Activated CD8-positive, alpha-beta T cell treated with anti-CD3 and anti-CD28 coated beads for 36 hours (primary cell): ENCODE results near the gene BASP1. TPM values are rescaled to one million over a fixed set of nuclear protein-coding genes. Genes with fewer than 3 reads are reported as not detected.

Source experiments
- ATAC-seq: fragments of 200-7000 bp; cut with Tn5 transposase; one replicate; pipeline ENCODE4 v1.10.0; 2021; ENCODE audit warnings: mild to moderate bottlenecking, moderate library complexity
- CTCF ChIA-PET: fragments of 350-600 bp; sonication (Branson Sonifier 250); formaldehyde crosslinking; loops from one replicate; lab custom pipeline; 2021; ENCODE audit warnings: antibody characterized with exemption; lab: Charles Lee
- POLR2A ChIA-PET: fragments of 350-600 bp; sonication (Branson Sonifier 250); formaldehyde crosslinking; loops from one replicate; lab custom pipeline; 2021; ENCODE audit warnings: antibody characterized with exemption; lab: Charles Lee
- DNase-seq: peaks from one replicate; pipeline ENCODE4 v3.0.0-alpha.2; 2020
- H3K27ac Mint-ChIP-seq: one replicate; pipeline ENCODE4 v1.8.0; 2021; ENCODE audit warnings: mild to moderate bottlenecking, mixed read lengths
- H3K27me3 Mint-ChIP-seq: one replicate; pipeline ENCODE4 v1.8.0; 2021; ENCODE audit warnings: mixed read lengths
- H3K36me3 Mint-ChIP-seq: one replicate; pipeline ENCODE4 v1.8.0; 2021; ENCODE audit warnings: low read depth, mixed read lengths
- H3K4me1 Mint-ChIP-seq: one replicate; pipeline ENCODE4 v1.8.0; 2021; ENCODE audit warnings: low read depth, mixed read lengths
- H3K4me3 Mint-ChIP-seq: one replicate; pipeline ENCODE4 v1.8.0; 2021; ENCODE audit warnings: mild to moderate bottlenecking, moderate library complexity, mixed read lengths
- H3K9me3 Mint-ChIP-seq: one replicate; pipeline ENCODE4 v1.8.0; 2021; ENCODE audit warnings: mixed read lengths
- intact Hi-C: fragments of 100-400 bp; cut with micrococcal nuclease; formaldehyde crosslinking; loops from one replicate; pipeline ENCODE4 v1.10.0; 2022
- total RNA-seq, 2 experiments: library from RNA; stranded (reverse); gene quantifications; one replicate each; pipeline ENCODE4 v1.2.3, GENCODE V29; 2021
- TF ChIP-seq, protein P1 (sequence below): fragments of 200-600 bp; IDR thresholded peaks from one replicate; pipeline ENCODE4 v1.8.0; 2022; ENCODE audit warnings: antibody characterized with exemption, mild to moderate bottlenecking

The BASP1 gene
- total RNA-seq, 2 experiments from 2014 or later: 0.18 to 0.47 TPM

GRCh38 chr5:17269201-17269600 lies 51.8 kb downstream of the BASP1 start:
- TF ChIP-seq, protein P1, sequence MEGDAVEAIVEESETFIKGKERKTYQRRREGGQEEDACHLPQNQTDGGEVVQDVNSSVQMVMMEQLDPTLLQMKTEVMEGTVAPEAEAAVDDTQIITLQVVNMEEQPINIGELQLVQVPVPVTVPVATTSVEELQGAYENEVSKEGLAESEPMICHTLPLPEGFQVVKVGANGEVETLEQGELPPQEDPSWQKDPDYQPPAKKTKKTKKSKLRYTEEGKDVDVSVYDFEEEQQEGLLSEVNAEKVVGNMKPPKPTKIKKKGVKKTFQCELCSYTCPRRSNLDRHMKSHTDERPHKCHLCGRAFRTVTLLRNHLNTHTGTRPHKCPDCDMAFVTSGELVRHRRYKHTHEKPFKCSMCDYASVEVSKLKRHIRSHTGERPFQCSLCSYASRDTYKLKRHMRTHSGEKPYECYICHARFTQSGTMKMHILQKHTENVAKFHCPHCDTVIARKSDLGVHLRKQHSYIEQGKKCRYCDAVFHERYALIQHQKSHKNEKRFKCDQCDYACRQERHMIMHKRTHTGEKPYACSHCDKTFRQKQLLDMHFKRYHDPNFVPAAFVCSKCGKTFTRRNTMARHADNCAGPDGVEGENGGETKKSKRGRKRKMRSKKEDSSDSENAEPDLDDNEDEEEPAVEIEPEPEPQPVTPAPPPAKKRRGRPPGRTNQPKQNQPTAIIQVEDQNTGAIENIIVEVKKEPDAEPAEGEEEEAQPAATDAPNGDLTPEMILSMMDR: no peak
- H3K9me3 Mint-ChIP-seq: no peaks in the 10 kb centered on the region
- peaks cover 1% of the 10 kb centered on the region for H3K27me3 Mint-ChIP-seq
- DNase-seq: no peak
- H3K4me1 Mint-ChIP-seq: no peaks in the 10 kb centered on the region
- intact Hi-C loops: no loop called here
- POLR2A ChIA-PET: no interaction called here
- CTCF ChIA-PET: no interaction called here
- ATAC-seq: no peak
- H3K27ac Mint-ChIP-seq: no peak overlapping the region
- H3K36me3 Mint-ChIP-seq: no peaks in the 10 kb centered on the region
- no peak overlapping the region for H3K4me3 Mint-ChIP-seq

DNA sequence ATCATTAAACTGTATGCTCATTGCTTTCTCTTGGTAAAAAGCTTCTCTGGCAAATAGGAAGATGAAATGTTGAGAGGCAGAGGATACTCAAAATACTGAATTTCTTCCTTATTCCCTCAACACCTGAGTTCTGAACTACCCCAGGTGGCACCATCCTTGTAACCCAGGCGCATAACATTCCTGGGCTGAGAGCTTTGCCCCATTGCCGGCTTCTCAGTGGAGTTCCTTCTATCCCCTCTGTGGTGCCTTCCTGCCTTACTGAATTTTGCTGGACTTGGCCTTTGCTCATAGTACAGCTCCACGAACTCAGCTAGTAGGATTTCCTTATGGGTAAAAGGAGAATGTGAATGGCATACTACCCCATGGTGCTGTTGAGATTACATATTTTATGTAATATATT lies 54.7 kb downstream of the BASP1 start:
- DNase-seq (no peak), ATAC-seq (no peak)
- H3K4me3 Mint-ChIP-seq: no peak overlapping the region
- H3K27ac Mint-ChIP-seq: no peak overlapping the region
- TF ChIP-seq, protein P1: no peak
- peaks cover 1% of the 10 kb centered on the region for H3K27me3 Mint-ChIP-seq
- no peaks in the 10 kb centered on the region for H3K4me1 Mint-ChIP-seq
- H3K9me3 Mint-ChIP-seq: no peaks in the 10 kb centered on the region
- intact Hi-C loops: no loop called here
- H3K36me3 Mint-ChIP-seq: no peaks in the 10 kb centered on the region
- ChIA-PET POLR2A (no interaction called here), CTCF (no interaction called here)

DNA sequence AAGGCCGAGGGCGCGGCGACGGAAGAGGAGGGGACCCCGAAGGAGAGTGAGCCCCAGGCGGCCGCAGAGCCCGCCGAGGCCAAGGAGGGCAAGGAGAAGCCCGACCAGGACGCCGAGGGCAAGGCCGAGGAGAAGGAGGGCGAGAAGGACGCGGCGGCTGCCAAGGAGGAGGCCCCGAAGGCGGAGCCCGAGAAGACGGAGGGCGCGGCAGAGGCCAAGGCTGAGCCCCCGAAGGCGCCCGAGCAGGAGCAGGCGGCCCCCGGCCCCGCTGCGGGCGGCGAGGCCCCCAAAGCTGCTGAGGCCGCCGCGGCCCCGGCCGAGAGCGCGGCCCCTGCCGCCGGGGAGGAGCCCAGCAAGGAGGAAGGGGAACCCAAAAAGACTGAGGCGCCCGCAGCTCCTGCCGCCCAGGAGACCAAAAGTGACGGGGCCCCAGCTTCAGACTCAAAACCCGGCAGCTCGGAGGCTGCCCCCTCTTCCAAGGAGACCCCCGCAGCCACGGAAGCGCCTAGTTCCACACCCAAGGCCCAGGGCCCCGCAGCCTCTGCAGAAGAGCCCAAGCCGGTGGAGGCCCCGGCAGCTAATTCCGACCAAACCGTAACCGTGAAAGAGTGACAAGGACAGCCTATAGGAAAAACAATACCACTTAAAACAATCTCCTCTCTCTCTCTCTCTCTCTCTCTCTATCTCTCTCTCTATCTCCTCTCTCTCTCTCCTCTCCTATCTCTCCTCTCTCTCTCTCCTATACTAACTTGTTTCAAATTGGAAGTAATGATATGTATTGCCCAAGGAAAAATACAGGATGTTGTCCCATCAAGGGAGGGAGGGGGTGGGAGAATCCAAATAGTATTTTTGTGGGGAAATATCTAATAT lies 58.1 kb downstream of the BASP1 start:
- H3K36me3 Mint-ChIP-seq: no peaks in the 10 kb centered on the region
- H3K27me3 Mint-ChIP-seq: peaks cover 1% of the 10 kb centered on the region
- TF ChIP-seq, protein P1: no peak
- intact Hi-C loops: no loop called here
- H3K4me1 Mint-ChIP-seq: no peaks in the 10 kb centered on the region
- no peaks in the 10 kb centered on the region for H3K9me3 Mint-ChIP-seq
- no peak for ATAC-seq
- ChIA-PET CTCF (no interaction called here), POLR2A (no interaction called here)
- DNase-seq: no peak
- no peak overlapping the region for H3K27ac Mint-ChIP-seq
- H3K4me3 Mint-ChIP-seq: no peak overlapping the region

DNA sequence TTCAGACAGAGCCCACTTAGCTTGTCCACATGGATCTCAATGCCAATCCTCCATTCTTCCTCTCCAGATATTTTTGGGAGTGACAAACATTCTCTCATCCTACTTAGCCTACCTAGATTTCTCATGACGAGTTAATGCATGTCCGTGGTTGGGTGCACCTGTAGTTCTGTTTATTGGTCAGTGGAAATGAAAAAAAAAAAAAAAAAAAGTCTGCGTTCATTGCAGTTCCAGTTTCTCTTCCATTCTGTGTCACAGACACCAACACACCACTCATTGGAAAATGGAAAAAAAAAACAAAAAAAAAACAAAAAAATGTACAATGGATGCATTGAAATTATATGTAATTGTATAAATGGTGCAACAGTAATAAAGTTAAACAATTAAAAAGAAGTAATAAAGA lies 59.0 kb downstream of the BASP1 start:
- ChIA-PET CTCF (no interaction called here), POLR2A (no interaction called here)
- DNase-seq (no peak), ATAC-seq (no peak)
- Mint-ChIP-seq H3K27ac (no peak overlapping the region), H3K4me1 (no peaks in the 10 kb centered on the region), H3K4me3 (no peak overlapping the region), H3K36me3 (no peaks in the 10 kb centered on the region), H3K27me3 (peaks cover 1% of the 10 kb centered on the region), H3K9me3 (no peaks in the 10 kb centered on the region)
- TF ChIP-seq, protein P1: no peak
- intact Hi-C loops: no loop called here

GRCh38 chr5:17277907-17278306 lies 60.5 kb downstream of the BASP1 start:
- no peak overlapping the region for H3K4me3 Mint-ChIP-seq
- H3K27me3 Mint-ChIP-seq: no peaks in the 10 kb centered on the region
- H3K36me3 Mint-ChIP-seq: no peaks in the 10 kb centered on the region
- intact Hi-C loops: no loop called here
- ATAC-seq (no peak), DNase-seq (no peak)
- no peak overlapping the region for H3K27ac Mint-ChIP-seq
- H3K9me3 Mint-ChIP-seq: no peaks in the 10 kb centered on the region
- ChIA-PET CTCF (no interaction called here), POLR2A (no interaction called here)
- TF ChIP-seq, protein P1: no peak
- H3K4me1 Mint-ChIP-seq: peaks cover 2% of the 10 kb centered on the region
